Stimulated activated memory B cell treated with anti-CD40 and anti-IgM and Interleukin-4, amounts not matched to agents 10 μg/mL and 1 μg/mL and 100 μg/mL, for 72 hours (primary cell): ENCODE measurements around the gene AEN.

Experiments
- ATAC-seq: fragments of 150-1000 bp; cut with Tn5 transposase; 2 replicates; pipeline ENCODE4 v1.10.0; 2021
- H3K27ac Mint-ChIP-seq: one replicate; pipeline ENCODE4 v1.8.0; 2022; ENCODE audit warnings: mild to moderate bottlenecking, mixed read lengths
- H3K27me3 Mint-ChIP-seq: one replicate; pipeline ENCODE4 v1.8.0; 2022; ENCODE audit warnings: mixed read lengths
- H3K36me3 Mint-ChIP-seq: one replicate; pipeline ENCODE4 v1.8.0; 2022; ENCODE audit warnings: mixed read lengths
- H3K4me1 Mint-ChIP-seq: one replicate; pipeline ENCODE4 v1.8.0; 2022; ENCODE audit warnings: mixed read lengths
- H3K4me3 Mint-ChIP-seq: one replicate; pipeline ENCODE4 v1.8.0; 2022; ENCODE audit warnings: mild to moderate bottlenecking, moderate library complexity, mixed read lengths
- H3K9me3 Mint-ChIP-seq: one replicate; pipeline ENCODE4 v1.8.0; 2022; ENCODE audit warnings: mixed read lengths

Gene AEN

GRCh38 chr15:88607951-88608350, 13.2 kb upstream of the AEN start:
- no peak overlapping the region for H3K4me3 Mint-ChIP-seq
- H3K36me3 Mint-ChIP-seq = no peaks in the 10 kb centered on the region
- H3K4me1 Mint-ChIP-seq = peaks cover 26% of the 10 kb centered on the region
- H3K27ac Mint-ChIP-seq = no peak overlapping the region
- H3K27me3 Mint-ChIP-seq = peaks cover 87% of the 10 kb centered on the region
- no peaks in the 10 kb centered on the region for H3K9me3 Mint-ChIP-seq
- ATAC-seq = no peak

GRCh38 chr15:88608607-88609181, 12.4 kb upstream of the AEN start:
- no peaks in the 10 kb centered on the region for H3K36me3 Mint-ChIP-seq
- ATAC-seq = no peak
- no peak overlapping the region for H3K27ac Mint-ChIP-seq
- H3K27me3 Mint-ChIP-seq = peaks cover 89% of the 10 kb centered on the region
- H3K4me1 Mint-ChIP-seq = peaks cover 26% of the 10 kb centered on the region
- H3K9me3 Mint-ChIP-seq = no peaks in the 10 kb centered on the region
- no peak overlapping the region for H3K4me3 Mint-ChIP-seq

- Mint-ChIP-seq H3K4me1 (peaks cover 17% of the 10 kb centered on the region), H3K27ac (no peak overlapping the region), H3K27me3 (peaks cover 89% of the 10 kb centered on the region), H3K9me3 (no peaks in the 10 kb centered on the region), H3K4me3 (no peak overlapping the region), H3K36me3 (no peaks in the 10 kb centered on the region)
- ATAC-seq = no peak
Observed at GRCh38 chr15:88609344-88610090, 11.6 kb upstream of the AEN start.

GRCh38 chr15:88610701-88611231, 10.4 kb upstream of the AEN start:
- Mint-ChIP-seq H3K27ac (no peak overlapping the region), H3K9me3 (no peaks in the 10 kb centered on the region), H3K27me3 (peaks cover 82% of the 10 kb centered on the region), H3K36me3 (no peaks in the 10 kb centered on the region), H3K4me3 (no peak overlapping the region), H3K4me1 (peaks cover 11% of the 10 kb centered on the region)
- no peak for ATAC-seq

- Mint-ChIP-seq H3K36me3 (no peaks in the 10 kb centered on the region), H3K27ac (no peak overlapping the region), H3K27me3 (peaks cover 67% of the 10 kb centered on the region), H3K4me3 (no peak overlapping the region), H3K4me1 (peaks cover 9% of the 10 kb centered on the region), H3K9me3 (no peaks in the 10 kb centered on the region)
- no peak for ATAC-seq
Observed at GRCh38 chr15:88612186-88612796, 8.8 kb upstream of the AEN start.

GRCh38 chr15:88613074-88613944, 7.8 kb upstream of the AEN start:
- Mint-ChIP-seq H3K27me3 (peaks cover 57% of the 10 kb centered on the region), H3K4me1 (peaks cover 9% of the 10 kb centered on the region), H3K4me3 (no peak overlapping the region), H3K9me3 (no peaks in the 10 kb centered on the region), H3K36me3 (no peaks in the 10 kb centered on the region), H3K27ac (no peak overlapping the region)
- no peak for ATAC-seq

- Mint-ChIP-seq H3K4me3 (no peak overlapping the region), H3K4me1 (peaks cover 12% of the 10 kb centered on the region), H3K27me3 (peaks cover 59% of the 10 kb centered on the region), H3K36me3 (no peaks in the 10 kb centered on the region), H3K27ac (peak overlapping the region; percentile 68), H3K9me3 (no peaks in the 10 kb centered on the region)
- peak; percentile 87 for ATAC-seq
Observed at GRCh38 chr15:88615303-88616107, 5.6 kb upstream of the AEN start.

GRCh38 chr15:88616240-88616639, 4.9 kb upstream of the AEN start:
- Mint-ChIP-seq H3K27ac (peak overlapping the region; percentile 68), H3K9me3 (no peaks in the 10 kb centered on the region), H3K4me1 (peaks cover 17% of the 10 kb centered on the region), H3K36me3 (no peaks in the 10 kb centered on the region), H3K27me3 (peaks cover 52% of the 10 kb centered on the region), H3K4me3 (no peak overlapping the region)
- ATAC-seq = no peak

- Mint-ChIP-seq H3K27ac (no peak overlapping the region), H3K9me3 (no peaks in the 10 kb centered on the region), H3K36me3 (peaks cover 6% of the 10 kb centered on the region), H3K4me3 (no peak overlapping the region), H3K4me1 (peaks cover 24% of the 10 kb centered on the region), H3K27me3 (peaks cover 42% of the 10 kb centered on the region)
- no peak for ATAC-seq
Observed at GRCh38 chr15:88617031-88617722, 4.0 kb upstream of the AEN start.

- H3K4me1 Mint-ChIP-seq = peaks cover 30% of the 10 kb centered on the region
- ATAC-seq = no peak
- peaks cover 6% of the 10 kb centered on the region for H3K36me3 Mint-ChIP-seq
- H3K4me3 Mint-ChIP-seq = no peak overlapping the region
- H3K9me3 Mint-ChIP-seq = no peaks in the 10 kb centered on the region
- H3K27ac Mint-ChIP-seq = no peak overlapping the region
- H3K27me3 Mint-ChIP-seq = peaks cover 36% of the 10 kb centered on the region
Observed at GRCh38 chr15:88617790-88618189, 3.4 kb upstream of the AEN start.

GRCh38 chr15:88618686-88619085, 2.5 kb upstream of the AEN start:
- Mint-ChIP-seq H3K9me3 (no peaks in the 10 kb centered on the region), H3K4me1 (peaks cover 39% of the 10 kb centered on the region), H3K4me3 (no peak overlapping the region), H3K27ac (no peak overlapping the region), H3K36me3 (peaks cover 7% of the 10 kb centered on the region), H3K27me3 (peaks cover 27% of the 10 kb centered on the region)
- no peak for ATAC-seq

- ATAC-seq = no peak
- no peaks in the 10 kb centered on the region for H3K9me3 Mint-ChIP-seq
Observed at GRCh38 chr15:88619796-88620195, 1.3 kb upstream of the AEN start.

GRCh38 chr15:88621789-88622604, 857 bp downstream of the AEN start:
- H3K27ac Mint-ChIP-seq = peak overlapping the region; percentile 93
- H3K36me3 Mint-ChIP-seq = peaks cover 15% of the 10 kb centered on the region
- ATAC-seq = peak; percentile 57
- H3K9me3 Mint-ChIP-seq = no peaks in the 10 kb centered on the region
- peaks cover 14% of the 10 kb centered on the region for H3K27me3 Mint-ChIP-seq
- peak overlapping the region; percentile 88 for H3K4me3 Mint-ChIP-seq
- H3K4me1 Mint-ChIP-seq = peaks cover 50% of the 10 kb centered on the region

More at GRCh38 chr15:88619796-88620195, 1.3 kb upstream of the AEN start:
- H3K27ac Mint-ChIP-seq = no peak overlapping the region
- peaks cover 16% of the 10 kb centered on the region for H3K27me3 Mint-ChIP-seq
- peaks cover 50% of the 10 kb centered on the region for H3K4me1 Mint-ChIP-seq
- no peak overlapping the region for H3K4me3 Mint-ChIP-seq
- H3K36me3 Mint-ChIP-seq = peaks cover 15% of the 10 kb centered on the region
